ENCODE measurements around the gene FRZB. TPM values are rescaled to one million over a fixed set of nuclear protein-coding genes. Genes with fewer than 3 reads are reported as not detected.

Gene FRZB
- total and polyA plus RNA-seq, 11 donors: 0.31 to 5.5 (median 1.8) TPM

GRCh38 chr2:182816866-182817265 lies 49.6 kb downstream of the FRZB start:
- peaks cover 0 to 14% (median 0%) of the 10 kb centered on the region in 12 donors for H3K4me1 ChIP-seq
- H3K27ac ChIP-seq: no peak overlapping the region
- no peaks in the 10 kb centered on the region for H3K36me3 ChIP-seq
- intact Hi-C loops (cut with DNase I): no loop called here
- TF ChIP-seq CTCF (IDR thresholded peaks at IDR 0.05) (no peak), POLR2A (IDR thresholded peaks at IDR 0.05) (no peak)
- H3K27me3 ChIP-seq: peaks cover 0 to 2% (median 0%) of the 10 kb centered on the region in 9 donors
- ATAC-seq (no peak), DNase-seq (no peak)
- H3K9me3 ChIP-seq: no peaks in the 10 kb centered on the region
- no peak overlapping the region for H3K4me3 ChIP-seq

- peaks cover 0 to 4% (median 0%) of the 10 kb centered on the region in 9 donors for H3K27me3 ChIP-seq
- H3K4me1 ChIP-seq: peaks cover 0 to 14% (median 0%) of the 10 kb centered on the region in 12 donors
- no peaks in the 10 kb centered on the region for H3K9me3 ChIP-seq
- H3K27ac ChIP-seq: no peak overlapping the region
- intact Hi-C loops (cut with DNase I): no loop called here
- 84 to 98% (median 94%) methylated on average over 3 of the region's 3 CpGs for WGBS, 4 donors
- no peaks in the 10 kb centered on the region for H3K36me3 ChIP-seq
- TF ChIP-seq POLR2A (IDR thresholded peaks at IDR 0.05) (no peak), CTCF (IDR thresholded peaks at IDR 0.05) (no peak)
- ATAC-seq (no peak), DNase-seq (no peak)
- no peak overlapping the region for H3K4me3 ChIP-seq
These were observed 51.6 kb downstream of the FRZB start for GRCh38 chr2:182814804-182815203.

GRCh38 chr2:182814380-182814779 lies 52.1 kb downstream of the FRZB start:
- Histone ChIP-seq H3K9me3 (no peaks in the 10 kb centered on the region), H3K27me3 (peaks cover 0 to 4% (median 0%) of the 10 kb centered on the region in 9 donors), H3K27ac (no peak overlapping the region), H3K4me1 (peaks cover 0 to 14% (median 0%) of the 10 kb centered on the region in 12 donors), H3K36me3 (no peaks in the 10 kb centered on the region), H3K4me3 (no peak overlapping the region)
- 80 to 93% (median 84%) methylated on average over 6 of the region's 6 CpGs for WGBS, 4 donors
- no peak for TF ChIP-seq CTCF (IDR thresholded peaks at IDR 0.05)
- TF ChIP-seq POLR2A (IDR thresholded peaks at IDR 0.05): no peak
- DNase-seq (no peak), ATAC-seq (no peak)
- intact Hi-C loops (cut with DNase I): no loop called here

- Histone ChIP-seq H3K4me1 (no peaks in the 10 kb centered on the region), H3K27ac (no peak overlapping the region), H3K9me3 (no peaks in the 10 kb centered on the region), H3K27me3 (peaks cover 0 to 4% (median 0%) of the 10 kb centered on the region in 9 donors), H3K4me3 (no peak overlapping the region), H3K36me3 (no peaks in the 10 kb centered on the region)
- intact Hi-C loops (cut with DNase I): no loop called here
- DNase-seq (no peak), ATAC-seq (no peak)
- 79 to 90% (median 84%) methylated on average over 3 of the region's 3 CpGs for WGBS, 4 donors
- no peak for TF ChIP-seq POLR2A (IDR thresholded peaks at IDR 0.05)
- TF ChIP-seq CTCF (IDR thresholded peaks at IDR 0.05): no peak
These were observed 56.4 kb downstream of the FRZB start for GRCh38 chr2:182810087-182810486.

Data from heart left ventricle (tissue), 16 donors.